ENCODE data around the gene BIRC6. TPM values are rescaled to one million over a fixed set of nuclear protein-coding genes. Genes with fewer than 3 reads are reported as not detected.

Gene BIRC6
- total RNA-seq, 1 donor from 2014 or later, result 73.0 TPM

- DNase-seq (ENCODE audit: low read depth), result no peak
- H3K4me3 ChIP-seq (ENCODE audit: low read depth, low read length), result no peak overlapping the region
- H3K36me3 ChIP-seq (ENCODE audit: control insufficient read depth, insufficient read depth, low read length), result no peaks in the 10 kb centered on the region
- no peaks in the 10 kb centered on the region for H3K27me3 ChIP-seq (ENCODE audit: control insufficient read depth, insufficient read depth, low read length)
- TF ChIP-seq, protein P1, sequence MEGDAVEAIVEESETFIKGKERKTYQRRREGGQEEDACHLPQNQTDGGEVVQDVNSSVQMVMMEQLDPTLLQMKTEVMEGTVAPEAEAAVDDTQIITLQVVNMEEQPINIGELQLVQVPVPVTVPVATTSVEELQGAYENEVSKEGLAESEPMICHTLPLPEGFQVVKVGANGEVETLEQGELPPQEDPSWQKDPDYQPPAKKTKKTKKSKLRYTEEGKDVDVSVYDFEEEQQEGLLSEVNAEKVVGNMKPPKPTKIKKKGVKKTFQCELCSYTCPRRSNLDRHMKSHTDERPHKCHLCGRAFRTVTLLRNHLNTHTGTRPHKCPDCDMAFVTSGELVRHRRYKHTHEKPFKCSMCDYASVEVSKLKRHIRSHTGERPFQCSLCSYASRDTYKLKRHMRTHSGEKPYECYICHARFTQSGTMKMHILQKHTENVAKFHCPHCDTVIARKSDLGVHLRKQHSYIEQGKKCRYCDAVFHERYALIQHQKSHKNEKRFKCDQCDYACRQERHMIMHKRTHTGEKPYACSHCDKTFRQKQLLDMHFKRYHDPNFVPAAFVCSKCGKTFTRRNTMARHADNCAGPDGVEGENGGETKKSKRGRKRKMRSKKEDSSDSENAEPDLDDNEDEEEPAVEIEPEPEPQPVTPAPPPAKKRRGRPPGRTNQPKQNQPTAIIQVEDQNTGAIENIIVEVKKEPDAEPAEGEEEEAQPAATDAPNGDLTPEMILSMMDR (IDR thresholded peaks at IDR 0.05; ENCODE audit: insufficient read depth, low read length, poor library complexity, severe bottlenecking), result no peak
These were observed 94.0 kb downstream of the BIRC6 start for GRCh38 chr2:32450851-32451250.

- no peak for DNase-seq (ENCODE audit: low read depth)
- Histone ChIP-seq H3K27me3 (ENCODE audit: control insufficient read depth, insufficient read depth, low read length) (no peaks in the 10 kb centered on the region), H3K4me3 (ENCODE audit: low read depth, low read length) (no peak overlapping the region), H3K36me3 (ENCODE audit: control insufficient read depth, insufficient read depth, low read length) (no peaks in the 10 kb centered on the region)
- TF ChIP-seq, protein P1 (IDR thresholded peaks at IDR 0.05; ENCODE audit: insufficient read depth, low read length, poor library complexity, severe bottlenecking), result no peak
These were observed 95.7 kb downstream of the BIRC6 start for GRCh38 chr2:32452338-32453064.

- Histone ChIP-seq H3K27me3 (ENCODE audit: control insufficient read depth, insufficient read depth, low read length) (no peaks in the 10 kb centered on the region), H3K36me3 (ENCODE audit: control insufficient read depth, insufficient read depth, low read length) (no peaks in the 10 kb centered on the region), H3K4me3 (ENCODE audit: low read depth, low read length) (no peak overlapping the region)
- TF ChIP-seq, protein P1 (IDR thresholded peaks at IDR 0.05; ENCODE audit: insufficient read depth, low read length, poor library complexity, severe bottlenecking), result no peak
- DNase-seq (ENCODE audit: low read depth), result no peak
These were observed 96.6 kb downstream of the BIRC6 start for GRCh38 chr2:32453242-32454062.

- no peak overlapping the region for H3K4me3 ChIP-seq (ENCODE audit: low read depth, low read length)
- DNase-seq (ENCODE audit: low read depth), result no peak
- H3K36me3 ChIP-seq (ENCODE audit: control insufficient read depth, insufficient read depth, low read length), result no peaks in the 10 kb centered on the region
- TF ChIP-seq, protein P1 (IDR thresholded peaks at IDR 0.05; ENCODE audit: insufficient read depth, low read length, poor library complexity, severe bottlenecking), result no peak
- H3K27me3 ChIP-seq (ENCODE audit: control insufficient read depth, insufficient read depth, low read length), result no peaks in the 10 kb centered on the region
These were observed 99.0 kb downstream of the BIRC6 start for GRCh38 chr2:32455816-32456215.

GRCh38 chr2:32456808-32457207 is 100.0 kb downstream of the BIRC6 start:
- DNase-seq (ENCODE audit: low read depth), result no peak
- Histone ChIP-seq H3K27me3 (ENCODE audit: control insufficient read depth, insufficient read depth, low read length) (no peaks in the 10 kb centered on the region), H3K4me3 (ENCODE audit: low read depth, low read length) (no peak overlapping the region), H3K36me3 (ENCODE audit: control insufficient read depth, insufficient read depth, low read length) (no peaks in the 10 kb centered on the region)
- TF ChIP-seq, protein P1 (IDR thresholded peaks at IDR 0.05; ENCODE audit: insufficient read depth, low read length, poor library complexity, severe bottlenecking), result no peak
